ENCODE measurements around the gene SNRPD3.
"Not testable (repeated sequence)": the region's sequence is repeated elsewhere in the genome, so short reads cannot be mapped to it uniquely, and the experiment has no call there.

- not testable (repeated sequence) for TF ChIP-seq CTCF (conservative IDR thresholded peaks at IDR 0.05; ENCODE audit: low read length); EZH2phosphoT487 (IDR thresholded peaks at IDR 0.05; ENCODE audit: borderline replicate concordance)
Measured at GRCh38 chr22:24602105-24602749, 46.4 kb downstream of the SNRPD3 start.

All from Loucy (cell line).